Suprapubic skin (tissue), 4 donors: ENCODE results near the gene DDB1. TPM values are rescaled to one million over a fixed set of nuclear protein-coding genes. Genes with fewer than 3 reads are reported as not detected.

ENCODE experiments used
- DNase-seq, 2 donors: peaks; one replicate each; pipeline ENCODE4 v3.0.0-alpha.2; 2019; ENCODE audit warnings: low spot score in 2 of 2
- H3K27ac ChIP-seq: fragments of 200-600 bp; sonication (generic); one replicate; pipeline ENCODE4 v1.5.1; 2019
- H3K27me3 ChIP-seq: fragments of 200-600 bp; sonication (generic); one replicate; pipeline ENCODE4 v1.5.1; 2019
- H3K36me3 ChIP-seq: fragments of 200-600 bp; sonication (generic); one replicate; pipeline ENCODE4 v1.5.1; 2019
- H3K4me1 ChIP-seq: fragments of 200-600 bp; sonication (generic); one replicate; pipeline ENCODE4 v1.5.1; 2019
- H3K4me3 ChIP-seq: fragments of 200-600 bp; sonication (generic); one replicate; pipeline ENCODE4 v1.5.1; 2019; ENCODE audit warnings: mild to moderate bottlenecking
- H3K9me3 ChIP-seq: fragments of 200-600 bp; sonication (generic); one replicate; pipeline ENCODE4 v1.5.1; 2019
- EP300 ChIP-seq: sonication (generic); formaldehyde crosslinking; IDR thresholded peaks from one replicate; pipeline ENCODE4 v1.6.1; 2017; ENCODE audit warnings: antibody characterized with exemption
- POLR2A ChIP-seq, 2 donors: fragments of 450-650 bp; IDR thresholded peaks; one replicate each; pipeline ENCODE4 v1.6.1; 2017; ENCODE audit warnings: antibody characterized with exemption in 2 of 2, mild to moderate bottlenecking in 2 of 2, moderate library complexity in 2 of 2
- POLR2AphosphoS5 ChIP-seq, 3 donors: sonication (generic); formaldehyde crosslinking; IDR thresholded peaks; one replicate each; pipeline ENCODE4 v1.6.1; 2017; ENCODE audit warnings: antibody characterized with exemption in 3 of 3
- WGBS: methylation state at CpG from one replicate; pipeline ENCODE4 v1.1.5; 2018; 5-methylcytosine and 5-hydroxymethylcytosine counted together
- total RNA-seq, 4 donors: library from RNA; depleted of rRNA; stranded (reverse); fragments of >200 nt; gene quantifications; one replicate each; pipeline ENCODE4 v1.1.0, GENCODE V29; 2016
- TF ChIP-seq, protein P1 (sequence below), 2 donors: fragments of 200-600 bp in 1 of 2; fragments of 450-650 bp in 1 of 2; sonication (generic) in 1 of 2; IDR thresholded peaks; one replicate each; pipeline ENCODE4 v1.5.1; 2016 to 2019; ENCODE audit warnings: antibody characterized with exemption in 2 of 2, mild to moderate bottlenecking in 1 of 2, moderate library complexity in 1 of 2

DDB1 gene
- total RNA-seq, 4 donors from 2014 or later: 151 to 219 (median 182) TPM

DNA sequence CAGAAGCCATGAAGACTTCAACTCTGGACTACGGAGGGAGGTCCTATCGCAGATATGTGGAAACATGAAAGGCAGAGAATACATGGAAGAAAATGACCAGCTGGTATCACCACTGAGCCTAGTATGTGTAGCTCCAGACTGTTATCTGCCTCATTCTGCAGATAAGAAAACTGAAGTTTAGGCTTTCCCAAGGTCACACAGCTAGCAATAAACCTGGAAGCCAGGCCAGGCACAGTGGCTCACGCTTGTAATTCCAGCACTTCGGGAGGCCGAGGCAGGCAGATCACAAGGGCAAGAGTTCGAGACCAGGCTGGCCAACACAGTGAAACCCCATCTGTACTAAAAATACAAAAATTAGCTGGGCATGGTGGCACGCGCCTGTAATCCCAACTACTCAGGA lies 22.2 kb downstream of the DDB1 start:
- Histone ChIP-seq H3K36me3 (peaks cover 98% of the 10 kb centered on the region), H3K4me3 (no peak overlapping the region), H3K27me3 (no peaks in the 10 kb centered on the region), H3K9me3 (no peaks in the 10 kb centered on the region), H3K27ac (no peak overlapping the region), H3K4me1 (no peaks in the 10 kb centered on the region)
- no peak for TF ChIP-seq POLR2AphosphoS5 (IDR thresholded peaks at IDR 0.05)
- TF ChIP-seq POLR2A (IDR thresholded peaks at IDR 0.05): no peak
- TF ChIP-seq, protein P1, sequence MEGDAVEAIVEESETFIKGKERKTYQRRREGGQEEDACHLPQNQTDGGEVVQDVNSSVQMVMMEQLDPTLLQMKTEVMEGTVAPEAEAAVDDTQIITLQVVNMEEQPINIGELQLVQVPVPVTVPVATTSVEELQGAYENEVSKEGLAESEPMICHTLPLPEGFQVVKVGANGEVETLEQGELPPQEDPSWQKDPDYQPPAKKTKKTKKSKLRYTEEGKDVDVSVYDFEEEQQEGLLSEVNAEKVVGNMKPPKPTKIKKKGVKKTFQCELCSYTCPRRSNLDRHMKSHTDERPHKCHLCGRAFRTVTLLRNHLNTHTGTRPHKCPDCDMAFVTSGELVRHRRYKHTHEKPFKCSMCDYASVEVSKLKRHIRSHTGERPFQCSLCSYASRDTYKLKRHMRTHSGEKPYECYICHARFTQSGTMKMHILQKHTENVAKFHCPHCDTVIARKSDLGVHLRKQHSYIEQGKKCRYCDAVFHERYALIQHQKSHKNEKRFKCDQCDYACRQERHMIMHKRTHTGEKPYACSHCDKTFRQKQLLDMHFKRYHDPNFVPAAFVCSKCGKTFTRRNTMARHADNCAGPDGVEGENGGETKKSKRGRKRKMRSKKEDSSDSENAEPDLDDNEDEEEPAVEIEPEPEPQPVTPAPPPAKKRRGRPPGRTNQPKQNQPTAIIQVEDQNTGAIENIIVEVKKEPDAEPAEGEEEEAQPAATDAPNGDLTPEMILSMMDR (IDR thresholded peaks at IDR 0.05): no peak
- no peak for TF ChIP-seq EP300
- no peak for DNase-seq
- WGBS: 91% methylated on average over 8 of the region's 8 CpGs

DNA sequence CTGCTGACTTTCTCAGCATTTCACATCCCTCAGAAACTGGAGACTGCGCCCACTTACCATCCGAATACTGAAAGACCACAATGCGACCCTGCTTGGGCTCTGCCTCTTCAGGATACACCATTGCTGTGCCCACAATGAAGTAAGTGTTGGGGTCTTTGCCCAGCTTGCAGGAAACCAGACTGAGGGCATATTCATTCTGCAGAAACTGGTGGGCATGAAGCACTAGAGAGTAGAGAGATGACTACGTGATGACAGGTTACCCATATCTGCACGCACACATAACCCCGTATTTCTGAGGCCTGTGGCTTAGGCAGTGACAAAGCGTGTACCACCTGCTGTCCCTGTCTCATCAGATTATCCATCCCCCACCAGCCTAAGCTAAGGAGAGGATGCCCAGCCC lies 23.2 kb downstream of the DDB1 start:
- H3K36me3 ChIP-seq: peaks cover 99% of the 10 kb centered on the region
- 98% methylated on average over 7 of the region's 7 CpGs for WGBS
- H3K9me3 ChIP-seq: no peaks in the 10 kb centered on the region
- H3K4me3 ChIP-seq: no peak overlapping the region
- no peak for TF ChIP-seq POLR2AphosphoS5 (IDR thresholded peaks at IDR 0.05)
- TF ChIP-seq EP300: no peak
- no peak for TF ChIP-seq POLR2A (IDR thresholded peaks at IDR 0.05)
- TF ChIP-seq, protein P1 (IDR thresholded peaks at IDR 0.05): no peak
- H3K27ac ChIP-seq: no peak overlapping the region
- DNase-seq: no peak
- H3K4me1 ChIP-seq: no peaks in the 10 kb centered on the region
- no peaks in the 10 kb centered on the region for H3K27me3 ChIP-seq

DNA sequence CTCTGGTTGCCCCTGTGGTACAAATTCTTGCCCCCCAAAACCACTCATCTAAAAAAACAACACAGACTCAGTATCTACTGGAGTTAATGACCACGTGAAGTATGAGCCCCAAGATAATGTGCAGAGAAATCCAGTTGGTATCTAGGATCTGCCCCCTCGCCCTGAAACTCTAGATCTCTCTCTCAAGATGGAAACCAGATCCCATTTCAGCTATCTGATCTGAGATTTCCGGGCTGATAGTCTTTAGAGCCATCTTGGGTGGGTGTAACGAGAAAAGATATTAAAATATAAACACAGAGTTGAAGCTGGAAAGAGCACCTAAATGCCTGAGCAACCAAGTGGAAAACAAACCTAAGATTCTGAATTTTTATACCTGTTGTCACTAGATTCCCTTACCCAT lies 23.8 kb downstream of the DDB1 start:
- Histone ChIP-seq H3K4me3 (no peak overlapping the region), H3K27ac (no peak overlapping the region), H3K36me3 (peaks cover 99% of the 10 kb centered on the region), H3K9me3 (no peaks in the 10 kb centered on the region), H3K27me3 (no peaks in the 10 kb centered on the region), H3K4me1 (no peaks in the 10 kb centered on the region)
- no peak for DNase-seq
- WGBS: 88% methylated on average over 4 of the region's 4 CpGs
- TF ChIP-seq EP300 (no peak), POLR2AphosphoS5 (IDR thresholded peaks at IDR 0.05) (no peak), POLR2A (IDR thresholded peaks at IDR 0.05) (no peak)
- TF ChIP-seq, protein P1 (IDR thresholded peaks at IDR 0.05): no peak

DNA sequence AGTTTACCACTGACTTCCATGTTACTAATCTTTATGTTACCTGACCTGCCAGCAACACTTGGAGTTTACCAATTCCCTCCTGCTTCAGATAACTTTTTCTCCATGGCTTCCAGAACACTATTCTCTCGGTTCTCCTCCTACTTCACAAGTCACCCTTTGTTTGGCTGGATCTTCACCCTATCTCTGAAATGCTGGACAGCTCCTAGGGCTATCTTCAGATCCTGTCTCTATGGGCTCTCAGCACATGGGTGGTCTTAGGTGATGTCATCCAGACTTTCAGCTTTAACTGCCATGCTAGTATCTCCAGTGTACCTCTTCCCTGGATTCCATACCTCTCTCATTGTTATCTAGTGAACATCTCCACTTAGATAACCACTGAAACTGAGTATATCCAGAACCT lies 25.6 kb downstream of the DDB1 start:
- DNase-seq: no peak
- no peaks in the 10 kb centered on the region for H3K9me3 ChIP-seq
- no peak overlapping the region for H3K4me3 ChIP-seq
- peaks cover 99% of the 10 kb centered on the region for H3K36me3 ChIP-seq
- no peaks in the 10 kb centered on the region for H3K27me3 ChIP-seq
- TF ChIP-seq EP300 (no peak), POLR2AphosphoS5 (IDR thresholded peaks at IDR 0.05) (no peak), POLR2A (IDR thresholded peaks at IDR 0.05) (no peak)
- TF ChIP-seq, protein P1 (IDR thresholded peaks at IDR 0.05): no peak
- H3K4me1 ChIP-seq: no peaks in the 10 kb centered on the region
- WGBS: 82% methylated on average over 1 of the region's 1 CpG
- no peak overlapping the region for H3K27ac ChIP-seq

DNA sequence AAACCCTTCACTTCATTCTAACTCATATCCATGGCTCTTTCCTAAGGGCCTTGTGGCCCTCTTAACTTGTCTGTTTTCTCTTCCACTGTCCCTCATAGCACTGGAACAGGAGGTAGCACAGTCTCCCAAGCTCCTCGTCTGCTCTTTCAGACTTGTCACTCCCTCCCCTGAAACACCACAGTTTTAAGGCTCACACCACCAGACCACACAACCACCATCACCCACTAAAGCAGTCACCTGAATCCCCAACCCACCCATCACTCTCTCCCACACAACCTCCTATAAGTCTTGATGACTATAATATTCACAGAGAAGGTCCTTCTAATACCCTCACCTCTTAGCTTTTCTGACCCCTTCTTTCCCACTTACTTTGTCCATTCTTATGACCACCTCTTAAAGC lies 26.7 kb downstream of the DDB1 start:
- peaks cover 99% of the 10 kb centered on the region for H3K36me3 ChIP-seq
- H3K27ac ChIP-seq: no peak overlapping the region

More for the DNA sequence above, 26.7 kb downstream of the DDB1 start:
- no peaks in the 10 kb centered on the region for H3K27me3 ChIP-seq
- no peaks in the 10 kb centered on the region for H3K4me1 ChIP-seq
- 91% methylated on average over 1 of the region's 1 CpG for WGBS
- no peak overlapping the region for H3K4me3 ChIP-seq
- no peaks in the 10 kb centered on the region for H3K9me3 ChIP-seq
- TF ChIP-seq, protein P1 (IDR thresholded peaks at IDR 0.05): no peak
- DNase-seq: no peak
